DMS 273 (cell line): ENCODE results near the gene NYAP1.
"Not testable (repeated sequence)": the region's sequence is repeated elsewhere in the genome, so short reads cannot be mapped to it uniquely, and the experiment has no call there.

Source experiments
- DNase-seq: peaks from one replicate; lab custom pipeline; 2025; ENCODE audit not compliant: unreplicated experiment; lab: John Stamatoyannopoulos, UW

NYAP1 gene

DNA sequence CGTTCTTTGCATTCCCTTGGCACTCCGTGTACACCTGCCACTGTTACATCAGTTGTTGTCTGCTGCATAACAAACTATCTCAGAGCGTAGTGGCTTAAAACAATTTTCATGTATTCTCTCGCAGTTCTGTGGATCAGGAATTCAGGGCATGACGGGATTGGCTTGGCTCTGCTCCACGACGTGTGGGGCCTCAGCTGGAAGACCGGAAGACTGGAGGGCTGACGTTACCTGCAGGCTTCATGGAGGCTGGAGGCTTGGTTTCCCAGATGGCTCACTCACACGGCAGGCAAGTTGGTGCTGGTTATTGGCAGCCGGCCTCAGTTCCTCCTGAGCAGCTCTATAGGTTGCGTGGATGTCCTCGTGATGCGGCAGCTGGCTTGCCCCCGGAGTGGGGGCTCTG is 25.5 kb downstream of the NYAP1 start:
- DNase-seq = peak; percentile 98

DNA sequence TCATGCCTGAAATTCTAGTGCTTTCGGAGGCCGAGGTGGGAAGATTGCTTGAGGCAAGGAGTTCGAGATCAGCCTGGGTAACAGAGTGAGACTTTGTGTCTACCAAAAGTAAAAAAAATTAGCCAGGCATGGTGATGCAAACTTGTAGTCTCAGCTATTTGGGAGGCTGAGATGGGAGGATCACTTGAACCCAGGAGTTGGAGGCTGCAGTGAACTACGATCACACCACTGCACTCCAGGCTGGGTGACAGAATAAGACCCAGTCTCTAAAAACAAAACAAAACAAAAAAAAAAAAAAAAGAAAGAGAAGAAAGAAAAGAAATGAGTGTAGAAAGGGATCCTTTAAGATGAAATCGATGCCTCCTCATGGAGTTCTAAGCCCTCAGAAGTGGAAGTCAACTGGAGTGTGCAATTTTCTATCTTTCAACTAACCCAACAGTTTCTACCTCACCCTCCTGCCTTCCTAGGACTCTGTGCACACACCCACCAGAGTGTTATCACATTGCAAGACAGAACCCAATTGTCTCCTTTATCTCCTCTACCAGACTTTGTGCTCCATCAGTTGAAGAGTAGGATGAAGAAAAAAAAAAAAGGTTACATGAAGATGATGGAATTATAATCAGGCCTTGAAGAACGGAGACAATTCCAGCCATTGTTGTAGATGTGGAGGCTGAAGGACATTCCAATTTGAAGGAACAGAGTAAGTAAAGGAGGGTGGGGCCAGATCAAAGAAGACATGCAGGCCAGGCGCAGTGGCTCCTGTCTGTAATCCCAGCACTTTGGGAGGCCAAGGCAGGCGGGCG is 26.9 kb downstream of the NYAP1 start:
- DNase-seq = no peak

- DNase-seq = no peak
These were observed 29.6 kb downstream of the NYAP1 start for GRCh38 chr7:100513212-100513810.

DNA sequence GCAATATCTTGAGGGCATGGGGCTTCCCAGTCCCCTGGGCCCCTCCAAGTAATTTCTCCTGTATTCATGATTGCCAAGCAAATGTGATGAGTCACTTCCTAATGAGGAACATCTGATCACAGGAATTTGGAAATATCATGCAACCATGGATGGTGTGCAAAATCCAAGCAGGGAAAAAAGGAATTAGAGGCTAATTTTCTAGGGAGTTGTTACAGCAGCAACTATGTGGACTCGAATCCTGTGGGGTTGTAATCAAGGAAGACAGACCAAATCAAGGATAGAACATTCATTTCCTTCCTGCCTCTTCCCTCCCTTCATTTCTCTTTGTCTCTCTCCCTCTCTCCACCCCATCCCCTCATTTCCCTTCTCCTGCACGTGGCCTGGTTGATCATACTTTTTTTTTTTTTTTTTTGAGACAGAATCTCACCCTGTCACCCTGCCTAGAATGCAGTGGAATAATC is 31.4 kb downstream of the NYAP1 start:
- DNase-seq = peak; percentile 31

GRCh38 chr7:100516135-100516812 is 32.5 kb downstream of the NYAP1 start:
- peak; percentile 60 for DNase-seq

GRCh38 chr7:100517305-100517704 is 33.6 kb downstream of the NYAP1 start:
- DNase-seq = no peak

DNA sequence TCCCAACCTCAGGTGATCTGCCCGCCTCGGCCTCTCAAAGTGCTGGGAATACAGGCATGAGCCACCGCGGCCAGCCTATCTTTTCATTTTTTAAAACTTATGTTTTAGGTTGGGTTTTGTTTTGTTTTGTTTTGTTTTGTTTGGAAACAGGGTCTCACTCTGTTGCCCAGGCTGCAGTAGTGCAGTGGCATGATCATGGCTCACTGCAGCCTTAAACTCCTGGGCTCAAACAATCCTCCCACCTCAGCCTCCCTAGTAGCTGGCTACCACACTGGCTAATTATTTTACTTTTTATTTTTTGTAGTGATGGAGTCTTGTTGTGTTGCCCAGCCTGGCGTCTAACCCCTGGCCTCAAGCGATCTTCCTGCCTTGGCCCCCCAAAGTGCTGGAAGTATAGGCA is 35.9 kb downstream of the NYAP1 start:
- DNase-seq = no peak

DNA sequence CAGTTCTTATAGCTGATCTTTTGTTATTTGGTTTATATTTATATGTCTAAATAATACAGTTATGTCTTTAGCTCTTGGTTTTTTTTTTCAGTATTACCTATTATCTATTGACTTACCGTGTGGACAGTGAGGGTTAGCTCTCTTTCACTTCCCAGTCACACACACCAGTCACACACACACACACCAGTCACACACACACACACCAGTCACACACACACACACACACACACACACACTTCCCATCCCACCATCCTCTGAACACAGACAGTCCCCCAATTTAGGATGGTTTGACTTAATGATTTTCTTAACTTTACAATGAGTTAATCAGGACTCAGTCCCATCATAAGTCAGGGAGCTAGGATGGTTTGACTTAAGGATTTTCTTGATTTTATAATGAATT is 36.4 kb downstream of the NYAP1 start:
- no peak for DNase-seq

DNA sequence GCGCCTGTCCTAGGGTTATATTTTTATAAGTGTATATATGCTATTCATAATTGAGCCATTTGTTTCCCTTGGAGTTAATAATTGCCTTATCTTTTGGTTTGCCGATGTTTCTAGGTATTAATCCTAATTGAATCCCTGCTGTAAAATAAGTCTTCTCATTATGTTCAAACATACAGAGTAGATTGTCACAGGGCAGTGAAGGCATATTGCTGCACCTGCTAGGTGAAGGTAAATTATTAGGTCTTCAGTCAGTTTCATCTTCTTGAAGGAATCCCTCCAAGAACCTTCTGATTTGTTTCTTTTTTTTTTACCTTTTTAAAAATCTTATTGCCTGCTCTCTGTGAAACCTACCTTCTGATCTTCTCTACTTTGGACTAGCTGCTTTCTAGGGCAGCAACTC is 37.3 kb downstream of the NYAP1 start:
- no peak for DNase-seq

- DNase-seq = not testable (repeated sequence)
These were observed 38.3 kb downstream of the NYAP1 start for GRCh38 chr7:100521909-100522593.

- DNase-seq = not testable (repeated sequence)
These were observed 39.5 kb downstream of the NYAP1 start for GRCh38 chr7:100523192-100523591.

DNA sequence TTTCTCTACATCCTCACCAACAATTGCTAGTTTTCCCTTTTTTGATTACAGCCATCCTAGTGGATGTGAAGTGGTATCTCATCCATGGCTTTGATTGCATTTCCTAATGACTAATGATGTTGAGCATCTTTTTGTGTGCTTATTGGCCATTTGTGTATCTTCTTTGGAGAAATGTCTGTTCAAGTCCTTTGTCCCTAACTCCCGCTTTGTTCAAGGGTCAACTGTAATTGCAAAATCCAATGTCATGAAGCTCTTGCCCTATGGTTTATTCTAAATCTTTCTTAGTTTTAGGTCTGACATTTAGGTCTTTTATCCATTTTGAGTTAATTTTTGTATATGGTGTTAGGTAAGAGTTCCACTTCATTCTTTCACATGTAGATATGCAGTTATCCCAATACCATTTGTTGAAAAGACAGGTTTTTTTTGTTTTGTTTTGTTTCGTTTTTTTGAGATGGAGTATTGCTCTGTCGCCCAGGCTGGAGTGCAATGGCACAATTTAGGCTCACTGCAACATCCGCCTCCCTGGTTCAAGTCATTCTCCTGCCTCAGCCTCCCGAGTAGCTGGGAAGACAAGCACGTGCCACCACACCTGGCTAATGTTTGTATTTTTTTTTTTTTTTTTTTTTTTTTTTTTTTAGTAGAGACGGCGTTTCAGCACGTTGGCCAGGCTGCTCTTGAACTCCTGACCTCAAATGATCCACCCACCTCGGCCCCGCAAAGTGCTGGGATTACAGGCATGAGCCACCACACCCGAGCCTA is 44.6 kb downstream of the NYAP1 start:
- DNase-seq = not testable (repeated sequence)

GRCh38 chr7:100532165-100533022 is 48.7 kb downstream of the NYAP1 start:
- DNase-seq = no peak

DNA sequence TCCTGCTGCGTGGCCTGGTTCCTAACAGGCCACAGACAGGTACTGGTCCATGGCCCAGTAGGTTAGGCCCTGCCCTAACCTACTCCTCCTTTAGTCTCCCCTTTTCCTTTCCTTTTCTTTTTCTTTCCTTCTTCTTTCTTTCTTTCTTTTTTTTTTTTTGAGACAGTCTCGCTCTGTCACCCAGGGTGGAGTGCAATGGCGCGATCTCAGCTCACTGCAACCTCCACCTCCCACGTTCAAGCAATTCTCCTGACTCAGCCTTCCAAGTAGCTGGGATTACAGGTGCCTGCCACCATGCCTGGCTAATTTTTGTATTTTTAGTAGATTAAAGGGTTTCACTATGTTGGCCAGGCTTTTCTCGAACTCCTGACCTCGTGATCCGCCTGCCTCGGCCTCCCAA is 52.3 kb downstream of the NYAP1 start:
- DNase-seq = not testable (repeated sequence)

- not testable (repeated sequence) for DNase-seq
These were observed 53.0 kb downstream of the NYAP1 start for GRCh38 chr7:100536695-100537094.

DNA sequence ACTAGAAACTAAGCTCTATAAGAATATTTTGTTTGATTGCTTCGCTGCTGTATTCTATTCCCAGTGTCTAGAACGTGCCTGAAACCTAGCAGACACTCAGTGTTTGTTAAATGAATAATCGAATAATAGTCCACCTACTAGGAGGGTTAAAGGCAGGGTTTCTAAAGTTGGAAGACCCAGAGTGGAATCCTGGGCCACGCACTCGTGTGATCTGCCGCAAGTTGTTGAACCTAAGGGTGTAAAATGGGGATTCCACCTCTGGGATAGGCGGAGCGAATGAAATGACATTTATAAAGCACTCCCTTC is 54.6 kb downstream of the NYAP1 start:
- no peak for DNase-seq

- peak; percentile 100 for DNase-seq
These were observed 55.1 kb downstream of the NYAP1 start, which contains the start of gene AGFG2 for GRCh38 chr7:100538654-100539435. Gene AGFG2 (plus strand): TSS chr7:100539203. CDS start chr7:100539347, 144 bp downstream.

GRCh38 chr7:100539436-100540006 is 55.8 kb downstream of the NYAP1 start:
- DNase-seq = peak; percentile 48
